Upper lobe of right lung (tissue), 1 donor: ENCODE measurements around the gene DHRSX. TPM values are rescaled to one million over a fixed set of nuclear protein-coding genes. Genes with fewer than 3 reads are reported as not detected.

ENCODE experiments used
- ATAC-seq: fragments of 200-7000 bp; cut with Tn5 transposase; one replicate; pipeline ENCODE4 v1.9.1; 2020; ENCODE audit warnings: mild to moderate bottlenecking, moderate library complexity
- DNase-seq: peaks from one replicate; pipeline ENCODE4 v3.0.0-alpha.2; 2020
- H3K27ac ChIP-seq: fragments of 200-600 bp; one replicate; pipeline ENCODE4 v1.8.0; 2022
- H3K27me3 ChIP-seq: fragments of 200-600 bp; one replicate; pipeline ENCODE4 v1.8.0; 2022; ENCODE audit warnings: mild to moderate bottlenecking
- H3K36me3 ChIP-seq: fragments of 200-600 bp; one replicate; pipeline ENCODE4 v1.8.0; 2022
- H3K4me1 ChIP-seq: fragments of 200-600 bp; one replicate; pipeline ENCODE4 v1.8.0; 2022
- H3K4me3 ChIP-seq: fragments of 200-600 bp; one replicate; pipeline ENCODE4 v1.8.0; 2022; ENCODE audit warnings: mild to moderate bottlenecking
- H3K9me3 ChIP-seq: fragments of 200-600 bp; one replicate; pipeline ENCODE4 v1.8.0; 2022
- CTCF ChIP-seq: fragments of 200-600 bp; IDR thresholded peaks from one replicate; pipeline ENCODE4 v1.8.0; 2022; ENCODE audit warnings: antibody characterized with exemption
- intact Hi-C: fragments of 100-400 bp; cut with DNase I; formaldehyde crosslinking; loops from one replicate; pipeline ENCODE4 v1.11.0; 2022
- total RNA-seq: library from RNA; stranded (reverse); fragmentation: NEBNext Ultra II Directional; extraction: Animal tissue kit (Norgen Biotek cat#: 25700); gene quantifications from one replicate; pipeline ENCODE4 v1.2.1, GENCODE V29; 2021
- donor health status: DM: no; HTN: yes; CAD: no; lungs with severe emphysema.

DHRSX gene
- total RNA-seq, 1 donor from 2014 or later: 34.8 TPM

GRCh38 chrX:2376166-2376565, 124.6 kb downstream of the DHRSX start:
- DNase-seq: no peak
- no peak for TF ChIP-seq CTCF
- no peaks in the 10 kb centered on the region for H3K36me3 ChIP-seq
- H3K27me3 ChIP-seq: no peaks in the 10 kb centered on the region
- H3K27ac ChIP-seq: no peak overlapping the region
- intact Hi-C loops: no loop called here
- H3K9me3 ChIP-seq: no peaks in the 10 kb centered on the region
- no peak overlapping the region for H3K4me3 ChIP-seq
- ATAC-seq: no peak
- H3K4me1 ChIP-seq: no peaks in the 10 kb centered on the region

DNA sequence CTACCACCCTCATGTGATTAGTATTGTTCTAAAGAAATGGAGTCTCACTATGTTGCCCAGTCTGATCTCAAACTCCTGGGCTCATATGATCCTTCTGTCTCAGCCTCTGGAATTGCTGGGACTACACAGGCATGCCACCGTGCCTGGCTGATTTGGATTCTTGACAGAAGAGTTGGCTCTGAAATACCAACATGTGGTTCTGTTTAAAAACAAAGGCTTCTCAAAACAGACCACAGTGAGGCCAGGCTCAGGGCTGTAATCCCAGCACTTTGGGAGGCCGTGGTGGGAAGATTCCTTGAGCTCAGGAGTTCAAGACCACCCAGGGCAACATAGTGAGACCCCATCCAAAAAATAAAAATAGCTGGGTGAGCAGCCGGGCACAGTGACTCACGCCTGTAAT, 126.7 kb downstream of the DHRSX start:
- no peaks in the 10 kb centered on the region for H3K27me3 ChIP-seq
- intact Hi-C loops: no loop called here
- no peak for TF ChIP-seq CTCF
- no peaks in the 10 kb centered on the region for H3K36me3 ChIP-seq
- no peak overlapping the region for H3K27ac ChIP-seq
- no peaks in the 10 kb centered on the region for H3K9me3 ChIP-seq
- no peak for ATAC-seq
- DNase-seq: no peak
- H3K4me1 ChIP-seq: no peaks in the 10 kb centered on the region
- H3K4me3 ChIP-seq: no peak overlapping the region

- Histone ChIP-seq H3K27ac (no peak overlapping the region), H3K27me3 (no peaks in the 10 kb centered on the region), H3K4me3 (no peak overlapping the region), H3K9me3 (no peaks in the 10 kb centered on the region), H3K36me3 (no peaks in the 10 kb centered on the region), H3K4me1 (no peaks in the 10 kb centered on the region)
- ATAC-seq: no peak
- no peak for DNase-seq
- intact Hi-C loops: no loop called here
- no peak for TF ChIP-seq CTCF
Observed at GRCh38 chrX:2373615-2374014, 127.2 kb downstream of the DHRSX start.

DNA sequence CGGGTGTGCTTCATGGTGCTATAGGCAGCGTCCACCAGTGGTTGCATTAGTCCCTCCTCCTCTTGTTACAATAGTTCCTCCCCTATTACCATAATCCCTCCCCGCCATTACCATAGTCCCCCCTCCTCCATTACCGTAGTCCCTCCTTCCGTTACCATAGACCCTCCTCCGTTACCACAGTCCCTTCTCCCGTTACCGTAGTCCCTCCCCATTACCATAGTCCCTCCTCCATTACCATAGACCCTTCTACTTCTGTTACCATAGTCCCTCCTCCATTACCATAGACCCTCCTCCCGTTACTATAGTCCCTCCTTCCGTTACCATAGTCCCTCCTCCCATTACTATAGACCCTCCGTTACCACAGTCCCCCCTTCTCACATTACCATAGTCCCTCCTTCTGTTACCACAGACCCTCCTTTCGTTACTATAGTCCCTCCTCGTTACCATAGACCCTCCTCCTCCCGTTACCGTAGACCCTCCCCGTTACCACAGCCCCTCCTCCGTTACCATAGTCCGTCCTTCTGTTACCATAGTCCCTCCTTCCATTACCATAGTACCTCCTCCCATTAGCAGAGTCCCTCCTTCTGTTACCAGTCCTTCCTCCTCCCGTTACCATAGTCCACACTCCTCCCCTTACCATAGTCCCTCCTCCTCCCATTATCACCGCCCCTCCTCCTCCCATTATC, 129.6 kb downstream of the DHRSX start:
- no peaks in the 10 kb centered on the region for H3K27me3 ChIP-seq
- no peak for ATAC-seq
- H3K4me1 ChIP-seq: no peaks in the 10 kb centered on the region
- H3K27ac ChIP-seq: no peak overlapping the region
- no peaks in the 10 kb centered on the region for H3K36me3 ChIP-seq
- H3K4me3 ChIP-seq: no peak overlapping the region
- no peak for TF ChIP-seq CTCF
- no peaks in the 10 kb centered on the region for H3K9me3 ChIP-seq
- no peak for DNase-seq
- intact Hi-C loops: no loop called here

- H3K27me3 ChIP-seq: no peaks in the 10 kb centered on the region
- intact Hi-C loops: no loop called here
- no peak overlapping the region for H3K4me3 ChIP-seq
- H3K36me3 ChIP-seq: no peaks in the 10 kb centered on the region
- H3K9me3 ChIP-seq: no peaks in the 10 kb centered on the region
- no peak overlapping the region for H3K27ac ChIP-seq
- DNase-seq (no peak), ATAC-seq (no peak)
- H3K4me1 ChIP-seq: no peaks in the 10 kb centered on the region
- TF ChIP-seq CTCF: no peak
Observed at GRCh38 chrX:2370456-2370855, 130.3 kb downstream of the DHRSX start.

GRCh38 chrX:2369206-2369605, 131.6 kb downstream of the DHRSX start:
- no peak for DNase-seq
- Histone ChIP-seq H3K4me1 (no peaks in the 10 kb centered on the region), H3K36me3 (no peaks in the 10 kb centered on the region), H3K4me3 (no peak overlapping the region), H3K9me3 (no peaks in the 10 kb centered on the region), H3K27ac (no peak overlapping the region), H3K27me3 (no peaks in the 10 kb centered on the region)
- no peak for TF ChIP-seq CTCF
- no peak for ATAC-seq
- intact Hi-C loops: no loop called here
